Measurements from ENCODE around the gene STXBP4. TPM values are rescaled to one million over a fixed set of nuclear protein-coding genes. Genes with fewer than 3 reads are reported as not detected.

STXBP4 gene
- polyA plus RNA-seq, 1 donor (not counting 4 experiments of a cell fraction or from before 2014, with no cell fraction given): 4.2 TPM

- Histone ChIP-seq H2AFZ (ENCODE audit: control insufficient read depth, low read length) (no peak overlapping the region), H4K20me1 (ENCODE audit: control insufficient read depth, extremely low read depth, insufficient read depth, low read length) (no peaks in the 10 kb centered on the region), H3K4me3 (ENCODE audit: control insufficient read depth in 2 of 3, extremely low read depth in 1 of 3, insufficient read depth in 2 of 3, low read depth in 1 of 3, low read length in 3 of 3) (no peak overlapping the region), H3K36me3 (ENCODE audit: control insufficient read depth in 2 of 2, extremely low read depth in 1 of 2, insufficient read depth in 2 of 2, low read length in 2 of 2) (no peaks in the 10 kb centered on the region), H3K27me3 (ENCODE audit: control insufficient read depth, extremely low read depth, insufficient read depth, low read length) (no peaks in the 10 kb centered on the region), H3K9ac (ENCODE audit: control insufficient read depth, extremely low read depth, insufficient read depth, low read length) (no peak overlapping the region), H3K27ac (ENCODE audit: control insufficient read depth, insufficient read depth, low read length) (no peak overlapping the region), H3K4me1 (ENCODE audit: control insufficient read depth, extremely low read depth, insufficient read depth, low read length) (no peaks in the 10 kb centered on the region), H3K9me3 (ENCODE audit: control insufficient read depth, low read depth, low read length) (no peaks in the 10 kb centered on the region), H3K9me1 (ENCODE audit: control insufficient read depth, extremely low read depth, insufficient read depth, low read length) (no peaks in the 10 kb centered on the region), H3K79me2 (ENCODE audit: control insufficient read depth, insufficient read depth, low read length) (no peaks in the 10 kb centered on the region), H3K4me2 (ENCODE audit: control insufficient read depth, extremely low read depth, insufficient read depth, low read depth, low read length) (no peak overlapping the region)
- FAIRE-seq (no peak), DNase-seq (ENCODE audit: low read depth, low spot score) (no peak)
- dilution Hi-C loops (cut with MboI; ENCODE audit: extremely low pct_ligation_motif_present, low sequenced_read_pairs): no loop called here
- TF ChIP-seq CTCF (optimal IDR thresholded peaks at IDR 0.05 in 1 of 3, IDR thresholded peaks at IDR 0.05 in 1 of 3, conservative IDR thresholded peaks at IDR 0.05 in 1 of 3; ENCODE audit: extremely low read depth in 1 of 3, insufficient read depth in 2 of 3, low read length in 3 of 3) (no peak), EZH2 (IDR thresholded peaks at IDR 0.05; ENCODE audit: low read length) (no peak)
These were observed 145.7 kb downstream of the STXBP4 start for GRCh38 chr17:55114283-55114682.

- no peak for DNase-seq (ENCODE audit: low read depth, low spot score)
- Histone ChIP-seq H3K4me3 (ENCODE audit: control insufficient read depth in 2 of 3, extremely low read depth in 1 of 3, insufficient read depth in 2 of 3, low read depth in 1 of 3, low read length in 3 of 3) (no peak overlapping the region), H3K27me3 (ENCODE audit: control insufficient read depth, extremely low read depth, insufficient read depth, low read length) (no peaks in the 10 kb centered on the region), H3K4me2 (ENCODE audit: control insufficient read depth, extremely low read depth, insufficient read depth, low read depth, low read length) (no peak overlapping the region), H3K27ac (ENCODE audit: control insufficient read depth, insufficient read depth, low read length) (no peak overlapping the region), H3K79me2 (ENCODE audit: control insufficient read depth, insufficient read depth, low read length) (no peaks in the 10 kb centered on the region), H3K9me1 (ENCODE audit: control insufficient read depth, extremely low read depth, insufficient read depth, low read length) (no peaks in the 10 kb centered on the region), H3K9me3 (ENCODE audit: control insufficient read depth, low read depth, low read length) (no peaks in the 10 kb centered on the region), H2AFZ (ENCODE audit: control insufficient read depth, low read length) (no peak overlapping the region), H3K4me1 (ENCODE audit: control insufficient read depth, extremely low read depth, insufficient read depth, low read length) (no peaks in the 10 kb centered on the region), H3K9ac (ENCODE audit: control insufficient read depth, extremely low read depth, insufficient read depth, low read length) (no peak overlapping the region), H3K36me3 (ENCODE audit: control insufficient read depth in 2 of 2, extremely low read depth in 1 of 2, insufficient read depth in 2 of 2, low read length in 2 of 2) (no peaks in the 10 kb centered on the region), H4K20me1 (ENCODE audit: control insufficient read depth, extremely low read depth, insufficient read depth, low read length) (no peaks in the 10 kb centered on the region)
- TF ChIP-seq CTCF (optimal IDR thresholded peaks at IDR 0.05 in 1 of 3, IDR thresholded peaks at IDR 0.05 in 1 of 3, conservative IDR thresholded peaks at IDR 0.05 in 1 of 3; ENCODE audit: extremely low read depth in 1 of 3, insufficient read depth in 2 of 3, low read length in 3 of 3) (no peak), EZH2 (IDR thresholded peaks at IDR 0.05; ENCODE audit: low read length) (no peak)
- no peak for FAIRE-seq
- dilution Hi-C loops (cut with MboI; ENCODE audit: extremely low pct_ligation_motif_present, low sequenced_read_pairs): no loop called here
These were observed 147.9 kb downstream of the STXBP4 start for GRCh38 chr17:55116440-55116914.
